GM06990 (cell line): ENCODE results near the gene RALGAPA2.

Experiments used
- DNase-seq: peaks from one replicate; pipeline ENCODE4 v3.0.0-alpha.2; 2011; ENCODE audit not compliant: insufficient read length; ENCODE audit errors: extremely low read depth
- H3K27me3 ChIP-seq: replicated peaks from 2 replicates; pipeline ENCODE4 v1.6.0; 2011; ENCODE audit warnings: low read length; ENCODE audit not compliant: control insufficient read depth, insufficient read depth
- H3K36me3 ChIP-seq: 2 replicates; pipeline ENCODE4 v1.5.1; 2011; ENCODE audit warnings: low read length; ENCODE audit not compliant: control insufficient read depth, insufficient read depth
- H3K4me3 ChIP-seq: replicated peaks from 2 replicates; pipeline ENCODE4 v1.5.1; 2011; ENCODE audit warnings: low read depth, mild to moderate bottlenecking, control low read depth, low read length
- TF ChIP-seq, protein P1 (sequence below): IDR thresholded peaks from 2 replicates; pipeline ENCODE4 v1.5.1; 2011; ENCODE audit warnings: low read length, control low read depth, mild to moderate bottlenecking, inconsistent platforms; ENCODE audit not compliant: insufficient read depth, poor library complexity, severe bottlenecking

Gene RALGAPA2

DNA sequence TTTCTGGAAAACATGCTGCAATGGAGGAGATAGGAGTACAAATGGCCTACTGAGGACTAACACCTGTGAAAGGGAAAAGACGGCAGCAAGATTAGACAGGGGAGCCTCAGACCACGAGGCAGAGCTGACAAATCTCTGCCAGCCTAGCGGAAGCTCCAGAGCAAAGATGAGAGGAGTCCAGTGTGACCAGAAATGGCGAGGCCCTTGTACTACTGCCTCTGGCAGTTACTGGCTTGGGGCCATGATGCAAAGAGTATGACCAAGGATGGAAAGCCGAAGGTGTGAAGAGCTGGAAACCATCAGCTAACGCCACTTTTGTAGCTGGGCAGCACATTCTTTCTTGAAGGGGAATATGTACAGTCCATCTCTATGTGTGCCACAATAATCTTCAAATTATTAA lies 55.4 kb downstream of the RALGAPA2 start:
- H3K27me3 ChIP-seq = no peaks in the 10 kb centered on the region
- TF ChIP-seq, protein P1, sequence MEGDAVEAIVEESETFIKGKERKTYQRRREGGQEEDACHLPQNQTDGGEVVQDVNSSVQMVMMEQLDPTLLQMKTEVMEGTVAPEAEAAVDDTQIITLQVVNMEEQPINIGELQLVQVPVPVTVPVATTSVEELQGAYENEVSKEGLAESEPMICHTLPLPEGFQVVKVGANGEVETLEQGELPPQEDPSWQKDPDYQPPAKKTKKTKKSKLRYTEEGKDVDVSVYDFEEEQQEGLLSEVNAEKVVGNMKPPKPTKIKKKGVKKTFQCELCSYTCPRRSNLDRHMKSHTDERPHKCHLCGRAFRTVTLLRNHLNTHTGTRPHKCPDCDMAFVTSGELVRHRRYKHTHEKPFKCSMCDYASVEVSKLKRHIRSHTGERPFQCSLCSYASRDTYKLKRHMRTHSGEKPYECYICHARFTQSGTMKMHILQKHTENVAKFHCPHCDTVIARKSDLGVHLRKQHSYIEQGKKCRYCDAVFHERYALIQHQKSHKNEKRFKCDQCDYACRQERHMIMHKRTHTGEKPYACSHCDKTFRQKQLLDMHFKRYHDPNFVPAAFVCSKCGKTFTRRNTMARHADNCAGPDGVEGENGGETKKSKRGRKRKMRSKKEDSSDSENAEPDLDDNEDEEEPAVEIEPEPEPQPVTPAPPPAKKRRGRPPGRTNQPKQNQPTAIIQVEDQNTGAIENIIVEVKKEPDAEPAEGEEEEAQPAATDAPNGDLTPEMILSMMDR = no peak
- H3K36me3 ChIP-seq = no peaks in the 10 kb centered on the region
- no peak overlapping the region for H3K4me3 ChIP-seq
- no peak for DNase-seq

DNA sequence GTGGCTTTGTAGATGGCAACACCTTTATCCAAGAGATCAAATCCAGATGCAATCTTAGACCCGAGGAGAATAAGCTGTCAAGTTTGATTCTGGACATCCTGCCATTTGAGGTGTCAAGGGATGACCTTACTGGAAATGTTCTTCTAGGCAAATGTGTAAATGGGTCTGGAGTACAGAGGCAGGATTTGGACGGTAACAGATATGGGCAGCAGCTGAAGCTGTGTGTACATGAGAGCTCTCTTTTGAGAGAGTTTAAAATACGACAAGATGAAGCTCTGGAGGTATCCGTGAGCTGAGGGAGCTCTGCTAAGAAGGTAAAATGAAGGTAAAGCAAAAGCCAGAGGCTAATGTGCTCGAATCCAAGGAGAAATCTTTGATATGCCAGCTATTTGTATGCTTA lies 56.6 kb downstream of the RALGAPA2 start:
- Histone ChIP-seq H3K27me3 (no peaks in the 10 kb centered on the region), H3K4me3 (no peak overlapping the region), H3K36me3 (no peaks in the 10 kb centered on the region)
- TF ChIP-seq, protein P1 = no peak
- no peak for DNase-seq

DNA sequence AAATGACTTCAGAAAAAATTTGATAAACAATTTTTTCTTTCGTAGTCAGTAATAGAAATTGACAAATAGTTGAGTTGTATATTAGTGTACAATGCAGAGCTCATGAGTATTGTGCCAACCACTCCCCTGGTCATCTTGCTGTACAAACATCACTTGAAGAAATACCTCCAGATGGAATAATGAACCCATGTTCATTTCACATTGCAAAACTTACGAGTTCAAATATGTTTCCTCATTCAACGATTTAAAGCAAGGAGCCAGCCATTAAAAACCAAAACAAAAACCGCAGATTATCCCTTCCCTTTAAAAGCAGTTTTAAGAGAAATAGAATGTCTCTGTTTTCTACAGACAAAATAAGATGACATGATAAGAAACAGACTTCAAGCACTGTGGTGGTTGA lies 62.5 kb downstream of the RALGAPA2 start:
- TF ChIP-seq, protein P1 = no peak
- DNase-seq = no peak

DNA sequence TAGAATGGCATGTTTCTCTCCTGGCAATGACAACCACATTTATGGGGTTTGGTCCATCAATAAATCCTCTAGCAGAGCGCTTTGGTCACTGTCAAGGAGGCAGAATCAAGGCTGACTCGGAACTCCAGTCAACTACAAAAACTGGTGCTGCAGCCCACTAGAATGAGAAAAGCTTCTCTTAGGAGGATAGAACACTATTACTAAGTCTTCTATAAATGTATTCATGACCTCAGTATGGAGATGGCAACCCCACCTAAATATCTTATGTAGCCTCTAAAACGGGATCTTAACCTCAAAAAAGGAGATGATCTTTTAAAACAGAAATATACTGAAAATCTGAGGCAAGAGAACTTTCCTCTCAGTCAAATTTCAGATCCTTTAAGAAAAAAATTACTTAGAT lies 68.5 kb downstream of the RALGAPA2 start:
- no peak overlapping the region for H3K4me3 ChIP-seq
- DNase-seq = no peak
- TF ChIP-seq, protein P1 = no peak
- no peaks in the 10 kb centered on the region for H3K36me3 ChIP-seq
- no peaks in the 10 kb centered on the region for H3K27me3 ChIP-seq

More for the DNA sequence above, 62.5 kb downstream of the RALGAPA2 start:
- Histone ChIP-seq H3K36me3 (no peaks in the 10 kb centered on the region), H3K27me3 (no peaks in the 10 kb centered on the region), H3K4me3 (no peak overlapping the region)

DNA sequence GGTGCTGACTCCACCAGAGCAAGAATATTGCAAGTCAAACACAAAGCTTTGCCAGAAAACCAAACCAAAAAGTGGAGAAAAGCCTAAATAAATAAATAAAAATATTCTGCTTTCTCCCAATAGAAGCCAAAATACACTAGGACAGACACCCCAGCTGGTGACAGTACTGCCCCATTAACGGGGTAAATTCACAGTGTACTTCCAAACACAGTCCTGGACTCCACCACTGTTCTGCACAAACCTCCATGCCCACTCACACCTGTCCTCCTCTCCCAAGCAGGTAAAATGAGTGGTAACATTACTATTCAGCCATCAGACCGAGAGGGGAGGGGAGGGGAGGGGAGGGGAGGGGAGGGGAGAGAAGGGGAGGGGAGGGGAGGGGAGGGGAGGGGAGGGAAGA lies 70.7 kb downstream of the RALGAPA2 start:
- TF ChIP-seq, protein P1 = no peak
- no peak for DNase-seq

DNA sequence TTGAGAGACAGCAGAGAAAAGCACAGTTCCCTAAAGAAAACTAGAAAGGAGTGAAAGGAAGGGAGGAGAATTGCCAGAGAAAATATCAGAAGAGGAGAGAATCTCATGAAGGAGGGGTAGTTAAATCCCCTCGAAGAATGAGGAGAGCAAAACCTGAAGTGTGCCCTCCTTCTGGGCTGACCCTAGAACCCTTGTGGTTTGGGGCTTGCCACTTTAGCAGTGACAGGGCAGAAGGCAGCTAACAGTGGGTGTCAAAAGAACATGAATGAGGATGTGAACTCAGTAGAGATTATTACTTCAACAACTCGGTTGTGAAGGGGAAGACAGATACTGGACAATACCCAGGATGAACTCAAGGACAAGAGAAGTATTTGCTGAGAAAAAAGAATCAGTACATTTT lies 73.6 kb downstream of the RALGAPA2 start:
- no peaks in the 10 kb centered on the region for H3K27me3 ChIP-seq
- DNase-seq = no peak
- H3K4me3 ChIP-seq = no peak overlapping the region
- no peaks in the 10 kb centered on the region for H3K36me3 ChIP-seq
- TF ChIP-seq, protein P1 = no peak

More for the DNA sequence above, 70.7 kb downstream of the RALGAPA2 start:
- Histone ChIP-seq H3K36me3 (no peaks in the 10 kb centered on the region), H3K27me3 (no peaks in the 10 kb centered on the region), H3K4me3 (no peak overlapping the region)
